Measurements from ENCODE around the gene AKAP13.

Gene AKAP13

GRCh38 chr15:85414991-85415390 lies 34.6 kb downstream of the AKAP13 start:
- no peak overlapping the region for H3K27ac ChIP-seq
- H3K4me1 ChIP-seq (ENCODE audit: control insufficient read depth in 1 of 2, insufficient read depth in 1 of 2, low read depth in 1 of 2, low read length in 1 of 2): peaks cover 0 to 8% of the 10 kb centered on the region in 2 experiments
- H3K27me3 ChIP-seq: no peaks in the 10 kb centered on the region
- no peaks in the 10 kb centered on the region for H3K36me3 ChIP-seq
- TF ChIP-seq CTCF (IDR thresholded peaks at IDR 0.05): no peak
- H3K4me3 ChIP-seq (ENCODE audit: low read depth in 1 of 2, low read length in 1 of 2): no peak overlapping the region
- no peaks in the 10 kb centered on the region for H3K9me3 ChIP-seq

GRCh38 chr15:85415783-85416182 lies 35.4 kb downstream of the AKAP13 start:
- H3K27ac ChIP-seq: no peak overlapping the region
- no peak overlapping the region for H3K4me3 ChIP-seq (ENCODE audit: low read depth in 1 of 2, low read length in 1 of 2)
- no peak for TF ChIP-seq CTCF (IDR thresholded peaks at IDR 0.05)
- no peaks in the 10 kb centered on the region for H3K36me3 ChIP-seq
- no peaks in the 10 kb centered on the region for H3K27me3 ChIP-seq
- H3K4me1 ChIP-seq (ENCODE audit: control insufficient read depth in 1 of 2, insufficient read depth in 1 of 2, low read depth in 1 of 2, low read length in 1 of 2): peaks cover 0 to 8% of the 10 kb centered on the region in 2 experiments
- no peaks in the 10 kb centered on the region for H3K9me3 ChIP-seq

GRCh38 chr15:85417276-85417675 lies 36.9 kb downstream of the AKAP13 start:
- no peaks in the 10 kb centered on the region for H3K36me3 ChIP-seq
- H3K4me3 ChIP-seq (ENCODE audit: low read depth in 1 of 2, low read length in 1 of 2): no peak overlapping the region
- H3K4me1 ChIP-seq (ENCODE audit: control insufficient read depth in 1 of 2, insufficient read depth in 1 of 2, low read depth in 1 of 2, low read length in 1 of 2): peaks cover 0 to 8% of the 10 kb centered on the region in 2 experiments
- no peaks in the 10 kb centered on the region for H3K9me3 ChIP-seq
- no peak overlapping the region for H3K27ac ChIP-seq
- H3K27me3 ChIP-seq: no peaks in the 10 kb centered on the region
- TF ChIP-seq CTCF (IDR thresholded peaks at IDR 0.05): no peak

GRCh38 chr15:85419161-85419560 lies 38.8 kb downstream of the AKAP13 start:
- TF ChIP-seq CTCF (IDR thresholded peaks at IDR 0.05): no peak
- Histone ChIP-seq H3K27me3 (no peaks in the 10 kb centered on the region), H3K4me1 (ENCODE audit: control insufficient read depth in 1 of 2, insufficient read depth in 1 of 2, low read depth in 1 of 2, low read length in 1 of 2) (no peaks in the 10 kb centered on the region), H3K36me3 (no peaks in the 10 kb centered on the region), H3K9me3 (no peaks in the 10 kb centered on the region), H3K4me3 (ENCODE audit: low read depth in 1 of 2, low read length in 1 of 2) (no peak overlapping the region), H3K27ac (no peak overlapping the region)

GRCh38 chr15:85421116-85421925 lies 40.9 kb downstream of the AKAP13 start:
- H3K4me1 ChIP-seq (ENCODE audit: control insufficient read depth in 1 of 2, insufficient read depth in 1 of 2, low read depth in 1 of 2, low read length in 1 of 2): no peaks in the 10 kb centered on the region
- H3K27me3 ChIP-seq: no peaks in the 10 kb centered on the region
- H3K27ac ChIP-seq: no peak overlapping the region
- no peak overlapping the region for H3K4me3 ChIP-seq (ENCODE audit: low read depth in 1 of 2, low read length in 1 of 2)
- no peaks in the 10 kb centered on the region for H3K9me3 ChIP-seq
- no peak for TF ChIP-seq CTCF (IDR thresholded peaks at IDR 0.05)
- no peaks in the 10 kb centered on the region for H3K36me3 ChIP-seq
